ENCODE measurements around the gene SLC1A5. TPM values are rescaled to one million over a fixed set of nuclear protein-coding genes. Genes with fewer than 3 reads are reported as not detected.

Gene SLC1A5
- total RNA-seq, 3 donors from 2014 or later (not counting 1 experiment from before 2014, with no cell fraction given): 11.2 to 23.1 (median 18.9) TPM

DNA sequence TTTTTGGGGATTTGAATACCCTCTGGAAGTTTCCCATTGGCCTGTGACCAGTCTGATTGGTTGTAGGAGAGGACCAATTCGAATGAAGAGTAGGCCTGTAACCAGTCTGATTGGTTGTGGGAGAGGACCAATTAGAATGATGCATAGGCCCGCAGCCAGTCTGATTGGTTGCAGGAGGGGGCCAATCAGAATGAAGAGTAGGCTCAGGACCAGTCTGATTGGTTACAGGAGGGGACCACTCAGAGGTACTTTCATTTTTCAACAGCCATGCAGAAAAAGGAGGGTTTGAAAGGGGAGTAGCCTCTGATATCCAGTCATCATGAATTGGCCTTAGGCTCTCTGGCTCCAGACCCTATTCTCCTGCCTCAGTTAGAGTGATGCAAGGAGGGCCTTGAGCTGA lies 30.4 kb upstream of the SLC1A5 start:
- H3K4me3 Mint-ChIP-seq: no peak overlapping the region
- no peak for ATAC-seq

DNA sequence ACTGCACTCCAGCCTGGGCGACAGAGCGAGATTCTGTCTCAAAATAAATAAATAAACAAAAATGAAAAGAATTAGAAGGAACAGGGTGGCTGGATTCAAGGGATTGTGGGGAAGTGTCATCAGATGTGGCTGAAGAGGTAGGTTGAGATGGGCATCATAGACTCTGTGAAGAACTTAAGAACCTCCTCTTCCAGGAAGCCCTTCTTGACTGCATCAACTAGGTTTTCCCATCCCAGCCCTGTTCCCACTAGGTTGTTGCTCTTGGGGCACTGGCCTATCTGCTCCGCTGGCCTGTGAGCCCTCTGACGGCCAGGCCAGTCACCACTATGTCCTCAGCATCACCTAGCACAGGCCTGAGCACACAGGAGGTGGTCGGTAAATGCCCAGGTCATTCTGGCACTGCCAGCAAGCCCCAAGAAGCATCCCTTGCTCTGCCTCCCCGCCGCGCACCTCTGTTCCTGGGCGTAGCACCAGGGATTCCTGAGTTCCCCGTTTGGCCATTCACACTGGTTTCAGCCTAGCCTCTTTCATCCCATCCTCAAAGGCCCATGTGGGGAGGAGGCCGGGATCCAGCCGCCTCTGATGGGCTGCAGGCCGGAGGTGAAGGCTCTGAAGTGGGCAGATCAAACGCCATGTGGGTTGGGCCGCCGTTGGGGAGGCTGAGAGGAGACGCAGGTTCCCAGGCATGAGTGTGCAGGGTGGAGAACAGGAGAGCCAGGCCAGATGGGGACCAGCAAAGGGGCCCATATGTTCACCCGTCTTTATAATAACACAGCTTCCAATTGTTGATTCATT lies 27.6 kb upstream of the SLC1A5 start:
- ATAC-seq (no peak), DNase-seq (no peak)
- intact Hi-C loops (cut with micrococcal nuclease): no loop called here
- Mint-ChIP-seq H3K27me3 (ENCODE audit: low read depth in 2 of 2) (peaks cover 0 to 10% of the 10 kb centered on the region in 2 donors), H3K4me1 (peaks cover 0 to 14% of the 10 kb centered on the region in 2 donors), H3K9me3 (no peaks in the 10 kb centered on the region), H3K4me3 (no peak overlapping the region), H3K36me3 (no peaks in the 10 kb centered on the region), H3K27ac (no peak overlapping the region)
- Histone ChIP-seq H3K9me3 (ENCODE audit: control insufficient read depth, insufficient read depth, low read length) (no peaks in the 10 kb centered on the region), H3K4me1 (ENCODE audit: control insufficient read depth, insufficient read depth, low read length) (peaks cover 13% of the 10 kb centered on the region), H3K27ac (ENCODE audit: low read length) (no peak overlapping the region), H3K4me3 (ENCODE audit: low read length) (no peak overlapping the region), H3K36me3 (ENCODE audit: control insufficient read depth, insufficient read depth, low read length) (no peaks in the 10 kb centered on the region), H3K27me3 (ENCODE audit: control insufficient read depth, insufficient read depth, low read length) (no peaks in the 10 kb centered on the region)
- TF ChIP-seq, protein P1, sequence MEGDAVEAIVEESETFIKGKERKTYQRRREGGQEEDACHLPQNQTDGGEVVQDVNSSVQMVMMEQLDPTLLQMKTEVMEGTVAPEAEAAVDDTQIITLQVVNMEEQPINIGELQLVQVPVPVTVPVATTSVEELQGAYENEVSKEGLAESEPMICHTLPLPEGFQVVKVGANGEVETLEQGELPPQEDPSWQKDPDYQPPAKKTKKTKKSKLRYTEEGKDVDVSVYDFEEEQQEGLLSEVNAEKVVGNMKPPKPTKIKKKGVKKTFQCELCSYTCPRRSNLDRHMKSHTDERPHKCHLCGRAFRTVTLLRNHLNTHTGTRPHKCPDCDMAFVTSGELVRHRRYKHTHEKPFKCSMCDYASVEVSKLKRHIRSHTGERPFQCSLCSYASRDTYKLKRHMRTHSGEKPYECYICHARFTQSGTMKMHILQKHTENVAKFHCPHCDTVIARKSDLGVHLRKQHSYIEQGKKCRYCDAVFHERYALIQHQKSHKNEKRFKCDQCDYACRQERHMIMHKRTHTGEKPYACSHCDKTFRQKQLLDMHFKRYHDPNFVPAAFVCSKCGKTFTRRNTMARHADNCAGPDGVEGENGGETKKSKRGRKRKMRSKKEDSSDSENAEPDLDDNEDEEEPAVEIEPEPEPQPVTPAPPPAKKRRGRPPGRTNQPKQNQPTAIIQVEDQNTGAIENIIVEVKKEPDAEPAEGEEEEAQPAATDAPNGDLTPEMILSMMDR (IDR thresholded peaks at IDR 0.05): no peak
- WGBS (ENCODE audit: insufficient coverage): 77% methylated on average over 15 of the region's 18 CpGs

More for the DNA sequence above, 30.4 kb upstream of the SLC1A5 start:
- 87% methylated on average over 2 of the region's 2 CpGs for WGBS (ENCODE audit: insufficient coverage)
- Histone ChIP-seq H3K9me3 (ENCODE audit: control insufficient read depth, insufficient read depth, low read length) (no peaks in the 10 kb centered on the region), H3K27me3 (ENCODE audit: control insufficient read depth, insufficient read depth, low read length) (no peaks in the 10 kb centered on the region), H3K27ac (ENCODE audit: low read length) (no peak overlapping the region), H3K4me1 (ENCODE audit: control insufficient read depth, insufficient read depth, low read length) (peaks cover 33% of the 10 kb centered on the region), H3K36me3 (ENCODE audit: control insufficient read depth, insufficient read depth, low read length) (no peaks in the 10 kb centered on the region), H3K4me3 (ENCODE audit: low read length) (no peak overlapping the region)
- peaks cover 0 to 17% of the 10 kb centered on the region in 2 donors for H3K4me1 Mint-ChIP-seq
- H3K27me3 Mint-ChIP-seq (ENCODE audit: low read depth in 2 of 2): peaks cover 0 to 10% of the 10 kb centered on the region in 2 donors
- intact Hi-C loops (cut with micrococcal nuclease): no loop called here
- no peaks in the 10 kb centered on the region for H3K36me3 Mint-ChIP-seq
- TF ChIP-seq, protein P1 (IDR thresholded peaks at IDR 0.05): no peak
- H3K27ac Mint-ChIP-seq: no peak overlapping the region
- no peaks in the 10 kb centered on the region for H3K9me3 Mint-ChIP-seq
- DNase-seq: no peak

DNA sequence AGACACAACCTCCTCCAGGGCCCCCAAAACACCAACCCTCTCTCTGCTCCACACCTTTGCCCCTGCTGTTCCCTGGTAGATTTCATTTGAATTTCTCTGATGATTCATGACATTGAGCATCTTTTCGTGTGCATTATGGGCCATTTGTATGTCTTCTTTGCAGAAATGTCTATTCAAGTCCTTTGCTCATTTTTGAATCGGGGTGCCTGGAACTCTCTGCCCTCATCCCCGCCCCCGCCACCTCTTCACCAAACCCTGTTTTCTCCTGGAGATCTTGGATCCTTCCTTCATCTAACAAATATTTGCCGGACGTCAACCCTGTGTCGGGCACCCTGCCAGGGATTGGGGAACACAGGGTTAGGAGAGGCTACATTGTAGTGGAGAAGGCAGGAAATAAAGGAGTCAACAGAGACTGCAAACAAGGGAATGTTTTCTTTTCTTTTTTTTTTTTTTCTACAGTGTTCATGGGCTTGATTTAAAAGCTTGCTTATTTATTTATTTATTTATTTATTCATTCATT lies 25.5 kb upstream of the SLC1A5 start:
- TF ChIP-seq, protein P1 (IDR thresholded peaks at IDR 0.05): no peak

More for the DNA sequence above, 25.5 kb upstream of the SLC1A5 start:
- H3K36me3 ChIP-seq (ENCODE audit: control insufficient read depth, insufficient read depth, low read length): no peaks in the 10 kb centered on the region
- H3K4me1 ChIP-seq (ENCODE audit: control insufficient read depth, insufficient read depth, low read length): no peaks in the 10 kb centered on the region
- Mint-ChIP-seq H3K27me3 (ENCODE audit: low read depth in 2 of 2) (peaks cover 0 to 10% of the 10 kb centered on the region in 2 donors), H3K4me1 (no peaks in the 10 kb centered on the region), H3K4me3 (no peak overlapping the region), H3K36me3 (no peaks in the 10 kb centered on the region), H3K9me3 (no peaks in the 10 kb centered on the region), H3K27ac (no peak overlapping the region)
- H3K9me3 ChIP-seq (ENCODE audit: control insufficient read depth, insufficient read depth, low read length): no peaks in the 10 kb centered on the region
- no peak for DNase-seq
- no peak for ATAC-seq
- intact Hi-C loops (cut with micrococcal nuclease): no loop called here
- H3K27me3 ChIP-seq (ENCODE audit: control insufficient read depth, insufficient read depth, low read length): no peaks in the 10 kb centered on the region
- H3K27ac ChIP-seq (ENCODE audit: low read length): no peak overlapping the region
- no peak overlapping the region for H3K4me3 ChIP-seq (ENCODE audit: low read length)
- WGBS (ENCODE audit: insufficient coverage): 90% methylated on average over 4 of the region's 7 CpGs

Measured in natural killer cell (primary cell).